ENCODE measurements around the gene AKT1. TPM values are rescaled to one million over a fixed set of nuclear protein-coding genes. Genes with fewer than 3 reads are reported as not detected.

AKT1 gene
- total and polyA plus RNA-seq, 2 of the 13 experiments (the other 11 are each of a cell fraction or from before 2014, with no cell fraction given): 96.2 to 116 TPM

GRCh38 chr14:104752735-104753527 lies 42.6 kb downstream of the AKT1 start, which contains the start of gene SIVA1 (continued):
- no peak for TF ChIP-seq JUNB (CRISPR knock-in tag; IDR thresholded peaks at IDR 0.05; ENCODE audit: borderline replicate concordance)
- 0 out of 2 replicates have a peak, but pooled peaks have one; percentile 30 for TF ChIP-seq ZNF576 (CRISPR knock-in tag; IDR thresholded peaks at IDR 0.05)
- peak; percentile 87 for TF ChIP-seq ZNF326 (CRISPR knock-in tag; IDR thresholded peaks at IDR 0.05; ENCODE audit: borderline replicate concordance)
- TF ChIP-seq ZSCAN31 (CRISPR knock-in tag; IDR thresholded peaks at IDR 0.05; ENCODE audit: low read depth): peak; percentile 89
- no peak for TF ChIP-seq ZNF496 (CRISPR knock-in tag; IDR thresholded peaks at IDR 0.05; ENCODE audit: insufficient replicate concordance)
- peak; percentile 85 for TF ChIP-seq ZNF274 (CRISPR knock-in tag; IDR thresholded peaks at IDR 0.05)
- peak; percentile 87 for TF ChIP-seq ARNT2 (CRISPR knock-in tag; IDR thresholded peaks at IDR 0.05; ENCODE audit: low read depth)
- TF ChIP-seq ATF4 (CRISPR knock-in tag; IDR thresholded peaks at IDR 0.05): peak in 1 of 2 experiments; percentile 67; a peak in 1 of 4 replicates
- TF ChIP-seq ZMAT3 (CRISPR knock-in tag; conservative IDR thresholded peaks at IDR 0.05): no peak; the same call in 1 of the 2 replicates
- peak; percentile 93 for TF ChIP-seq ZNF350 (CRISPR knock-in tag; IDR thresholded peaks at IDR 0.05; ENCODE audit: borderline replicate concordance, low read depth)
- no peak; the same call in 1 of the 2 replicates for TF ChIP-seq ZSCAN12 (CRISPR knock-in tag; IDR thresholded peaks at IDR 0.05)
- TF ChIP-seq TEF (CRISPR knock-in tag; IDR thresholded peaks at IDR 0.05): peak; percentile 31; the same call in 1 of the 2 replicates
- no peak for TF ChIP-seq HBP1 (CRISPR knock-in tag; IDR thresholded peaks at IDR 0.05; ENCODE audit: low read depth)
- no peak for TF ChIP-seq MTF1 (CRISPR knock-in tag; IDR thresholded peaks at IDR 0.05)
- peak; percentile 85 for TF ChIP-seq PHF21A (CRISPR knock-in tag; IDR thresholded peaks at IDR 0.05)
- no peak; the same call in 1 of the 2 replicates for TF ChIP-seq ZNF281 (CRISPR knock-in tag; IDR thresholded peaks at IDR 0.05; ENCODE audit: borderline replicate concordance)
- peak; percentile 62; the same call in 1 of the 2 replicates for TF ChIP-seq TSC22D2 (CRISPR knock-in tag; IDR thresholded peaks at IDR 0.05; ENCODE audit: borderline replicate concordance)
- TF ChIP-seq WIZ (CRISPR knock-in tag; IDR thresholded peaks at IDR 0.05): peak; percentile 58
- peak; percentile 54; the same call in 1 of the 2 replicates for TF ChIP-seq GLMP (CRISPR knock-in tag; IDR thresholded peaks at IDR 0.05; ENCODE audit: borderline replicate concordance)
